GM23248 (cell line): ENCODE measurements around the gene ARHGAP26. TPM values are rescaled to one million over a fixed set of nuclear protein-coding genes. Genes with fewer than 3 reads are reported as not detected.

Experiments used
- DNase-seq: peaks from one replicate; pipeline ENCODE4 v3.0.0-alpha.2; 2015
- H2AFZ ChIP-seq: fragments of 200-600 bp; sonication (generic); 2 replicates; pipeline ENCODE4 v1.6.1; 2016; ENCODE audit warnings: antibody characterized with exemption
- H3F3A ChIP-seq: fragments of 200-600 bp; sonication (generic); 2 replicates; pipeline ENCODE4 v1.6.1; 2016; ENCODE audit warnings: mild to moderate bottlenecking, antibody characterized with exemption, mixed run types; ENCODE audit not compliant: insufficient read depth
- H3K27ac ChIP-seq: fragments of 200-600 bp; sonication (generic); 2 replicates; pipeline ENCODE4 v1.5.1; 2016; ENCODE audit warnings: mild to moderate bottlenecking
- H3K27me3 ChIP-seq: fragments of 200-600 bp; sonication (generic); replicated peaks from 2 replicates; pipeline ENCODE4 v1.6.1; 2016; ENCODE audit warnings: mild to moderate bottlenecking; ENCODE audit not compliant: insufficient read depth
- H3K36me3 ChIP-seq: fragments of 200-600 bp; sonication (generic); 2 replicates; pipeline ENCODE4 v1.6.1; 2016; ENCODE audit warnings: low read depth, mild to moderate bottlenecking
- H3K4me1 ChIP-seq: fragments of 200-600 bp; sonication (generic); 2 replicates; pipeline ENCODE4 v1.6.1; 2016; ENCODE audit warnings: mild to moderate bottlenecking; ENCODE audit not compliant: insufficient read depth
- H3K4me2 ChIP-seq: fragments of 200-600 bp; sonication (generic); one replicate; pipeline ENCODE4 v1.6.1; 2016; ENCODE audit warnings: mild to moderate bottlenecking; ENCODE audit not compliant: unreplicated experiment
- H3K4me3 ChIP-seq: fragments of 200-600 bp; sonication (generic); 2 replicates; pipeline ENCODE4 v1.5.1; 2016; ENCODE audit warnings: mild to moderate bottlenecking
- H3K79me2 ChIP-seq: fragments of 200-600 bp; sonication (generic); 2 replicates; pipeline ENCODE4 v1.6.1; 2016; ENCODE audit warnings: mild to moderate bottlenecking; ENCODE audit not compliant: insufficient read depth
- H3K9ac ChIP-seq: fragments of 200-600 bp; sonication (generic); 2 replicates; pipeline ENCODE4 v1.6.1; 2016; ENCODE audit warnings: mild to moderate bottlenecking
- H3K9me2 ChIP-seq: fragments of 200-600 bp; sonication (generic); 2 replicates; pipeline ENCODE4 v1.6.1; 2016; ENCODE audit warnings: mixed run types, mild to moderate bottlenecking, moderate library complexity; ENCODE audit not compliant: insufficient read depth
- H3K9me3 ChIP-seq: fragments of 200-600 bp; sonication (generic); one replicate; pipeline ENCODE4 v1.6.1; 2017; ENCODE audit warnings: low read depth
- H4K20me1 ChIP-seq: fragments of 200-600 bp; sonication (generic); 2 replicates; pipeline ENCODE4 v1.6.0; 2016; ENCODE audit not compliant: insufficient read depth
- EZH2 ChIP-seq: fragments of 200-600 bp; sonication (generic); IDR thresholded peaks from 2 replicates; pipeline ENCODE4 v1.6.1; 2018; ENCODE audit warnings: antibody characterized with exemption, mild to moderate bottlenecking; ENCODE audit not compliant: insufficient read depth, poor library complexity, severe bottlenecking
- EZH2phosphoT487 ChIP-seq: fragments of 200-600 bp; sonication (generic); IDR thresholded peaks from 2 replicates; pipeline ENCODE4 v1.6.1; 2018; ENCODE audit warnings: antibody characterized with exemption, moderate library complexity, mild to moderate bottlenecking, low read depth; ENCODE audit not compliant: insufficient read depth
- WGBS, 2 experiments: methylation state at CpG; one replicate each; pipeline ENCODE4 v1.1.6; 2015 to 2017; ENCODE audit warnings: low lambda C conversion rate in 2 of 2, low coverage in 1 of 2; ENCODE audit errors: missing lambda C conversion rate in 2 of 2; 5-methylcytosine and 5-hydroxymethylcytosine counted together
- in situ Hi-C: fragments of 300-500 bp; cut with MboI; formaldehyde crosslinking; loops from 2 replicates; pipeline ENCODE4 v1.15.0; 2020
- polyA plus RNA-seq: library from polyadenylated mRNA; unstranded; fragments of >200 nt; fragmentation: Nextera tagmentation; extraction: Ambion mirVana; gene quantifications from 2 replicates; pipeline ENCODE4 v1.2.1, GENCODE V29; 2016
- total RNA-seq: library from RNA; depleted of rRNA; stranded (reverse); fragments of >200 nt; shearing (Covaris generic); gene quantifications from 2 replicates; pipeline ENCODE4 v1.2.3, GENCODE V29; 2014

Gene ARHGAP26
- total and polyA plus RNA-seq, 2 experiments from 2014 or later, result 1.6 to 1.7 TPM

GRCh38 chr5:142869886-142870285 lies 99.7 kb downstream of the ARHGAP26 start:
- Histone ChIP-seq H3K36me3 (no peaks in the 10 kb centered on the region), H3K4me1 (0 out of 2 replicates have a peak, but pooled peaks cover 3% of the 10 kb centered on the region), H3F3A (peaks cover 4% of the 10 kb centered on the region; the same call in 1 of the 2 replicates), H3K27ac (no peak overlapping the region), H3K9me3 (no peaks in the 10 kb centered on the region), H3K4me3 (no peak overlapping the region), H2AFZ (no peak overlapping the region), H3K9ac (no peak overlapping the region), H4K20me1 (no peaks in the 10 kb centered on the region), H3K27me3 (no peaks in the 10 kb centered on the region), H3K79me2 (no peaks in the 10 kb centered on the region), H3K9me2 (no peaks in the 10 kb centered on the region), H3K4me2 (no peak overlapping the region)
- in situ Hi-C loops, result loop anchor here (5.0 kb wide), 1 partner anchor 148 kb away; no protein-coding TSS in a partner anchor
- WGBS, 2 experiments, result 27 to 40% methylated on average over 3 of the region's 3 CpGs
- TF ChIP-seq EZH2phosphoT487 (no peak), EZH2 (no peak)
- DNase-seq, result no peak

- Histone ChIP-seq H3K4me1 (0 out of 2 replicates have a peak, but pooled peaks cover 3% of the 10 kb centered on the region), H3K36me3 (no peaks in the 10 kb centered on the region), H4K20me1 (no peaks in the 10 kb centered on the region), H3K9ac (no peak overlapping the region), H3K27ac (no peak overlapping the region), H3K79me2 (no peaks in the 10 kb centered on the region), H3K9me3 (no peaks in the 10 kb centered on the region), H3K9me2 (no peaks in the 10 kb centered on the region), H3K4me2 (no peak overlapping the region), H3K4me3 (no peak overlapping the region), H3K27me3 (no peaks in the 10 kb centered on the region), H2AFZ (no peak overlapping the region), H3F3A (peaks cover 4% of the 10 kb centered on the region; the same call in 1 of the 2 replicates)
- in situ Hi-C loops, result loop anchor here (5.0 kb wide), 1 partner anchor 148 kb away; no protein-coding TSS in a partner anchor
- TF ChIP-seq EZH2 (no peak), EZH2phosphoT487 (no peak)
- WGBS, 2 experiments, result 84 to 89% methylated on average over 9 of the region's 9 CpGs
- DNase-seq, result no peak
Measured at GRCh38 chr5:142870532-142871362, 100.6 kb downstream of the ARHGAP26 start.

- Histone ChIP-seq H3K9me2 (no peaks in the 10 kb centered on the region), H2AFZ (no peak overlapping the region), H3K4me2 (no peak overlapping the region), H3K27ac (no peak overlapping the region), H3K36me3 (no peaks in the 10 kb centered on the region), H3F3A (peaks cover 4% of the 10 kb centered on the region; the same call in 1 of the 2 replicates), H3K4me3 (no peak overlapping the region), H3K79me2 (no peaks in the 10 kb centered on the region), H3K9ac (no peak overlapping the region), H3K4me1 (0 out of 2 replicates have a peak, but pooled peaks cover 3% of the 10 kb centered on the region), H4K20me1 (no peaks in the 10 kb centered on the region), H3K27me3 (no peaks in the 10 kb centered on the region), H3K9me3 (no peaks in the 10 kb centered on the region)
- peak; percentile 36 for DNase-seq
- TF ChIP-seq EZH2 (no peak), EZH2phosphoT487 (no peak)
- in situ Hi-C loops, result loop anchor here (5.0 kb wide), 1 partner anchor 149 kb away; no protein-coding TSS in a partner anchor
- WGBS, 2 experiments, result 75 to 79% methylated on average over 13 of the region's 13 CpGs
Measured at GRCh38 chr5:142871363-142872193, 101.4 kb downstream of the ARHGAP26 start.

- H3K36me3 ChIP-seq, result no peaks in the 10 kb centered on the region
- no peak overlapping the region for H2AFZ ChIP-seq
- no peak overlapping the region for H3K9ac ChIP-seq
- peaks cover 4% of the 10 kb centered on the region; the same call in 1 of the 2 replicates for H3F3A ChIP-seq
- no peak overlapping the region for H3K4me2 ChIP-seq
- no peak overlapping the region for H3K4me3 ChIP-seq
- no peaks in the 10 kb centered on the region for H3K9me2 ChIP-seq
- no peaks in the 10 kb centered on the region for H3K9me3 ChIP-seq
- WGBS, 2 experiments, result 89 to 91% methylated on average over 3 of the region's 3 CpGs
- H3K27me3 ChIP-seq, result no peaks in the 10 kb centered on the region
- TF ChIP-seq EZH2phosphoT487 (no peak), EZH2 (no peak)
- DNase-seq, result no peak
- H3K27ac ChIP-seq, result no peak overlapping the region
- in situ Hi-C loops, result loop anchor here (5.0 kb wide), 1 partner anchor 150 kb away; no protein-coding TSS in a partner anchor
- no peaks in the 10 kb centered on the region for H3K79me2 ChIP-seq
- no peaks in the 10 kb centered on the region for H4K20me1 ChIP-seq
- H3K4me1 ChIP-seq, result no peaks in the 10 kb centered on the region
Measured at GRCh38 chr5:142872217-142872616, 102.0 kb downstream of the ARHGAP26 start.
